Epithelial cell of esophagus (primary cell): ENCODE data around the gene EFS.
"Not testable (repeated sequence)": the region's sequence is repeated elsewhere in the genome, so short reads cannot be mapped to it uniquely, and the experiment has no call there.

ENCODE experiments used
- DNase-seq: peaks from one replicate; pipeline ENCODE4 v3.0.0; 2010; ENCODE audit warnings: low read depth
- H3K4me3 ChIP-seq: 2 replicates; pipeline ENCODE4 v1.5.1; 2011; ENCODE audit warnings: mild to moderate bottlenecking, low read length, control low read depth
- TF ChIP-seq, protein P1 (sequence below): IDR thresholded peaks from 2 replicates; pipeline ENCODE4 v1.5.1; 2011; ENCODE audit warnings: low read depth, mild to moderate bottlenecking, low read length, control low read depth, inconsistent platforms; ENCODE audit not compliant: insufficient read depth; ENCODE audit errors: missing control alignments

The EFS gene

DNA sequence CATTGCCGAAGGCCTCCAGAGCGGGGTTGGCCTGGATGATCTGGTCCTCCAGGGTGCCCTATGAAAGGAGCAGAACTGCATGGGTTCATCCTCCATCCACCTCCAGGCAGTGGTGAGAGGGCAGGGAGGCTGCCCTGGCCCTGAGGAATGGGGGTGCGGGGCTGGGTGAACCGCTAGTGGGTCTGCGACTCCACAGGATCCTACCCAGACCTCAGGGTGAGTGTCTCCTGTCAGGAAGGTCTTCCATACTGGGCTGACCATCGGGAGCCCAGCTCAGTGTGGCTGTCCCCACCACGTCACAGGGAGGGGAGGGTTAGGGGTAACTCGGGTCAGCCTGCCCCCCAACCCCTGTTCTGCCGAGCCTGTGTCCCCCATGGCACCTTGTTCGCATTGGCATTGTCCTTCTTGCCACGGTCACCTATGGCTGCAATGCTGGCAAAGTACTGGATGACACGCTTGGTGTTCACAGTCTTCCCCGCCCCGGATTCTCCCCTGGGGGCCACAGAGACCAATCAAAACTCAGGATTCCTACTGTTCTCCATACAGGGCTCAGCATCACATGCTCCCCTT lies 39.4 kb upstream of the EFS start:
- no peak overlapping the region for H3K4me3 ChIP-seq
- TF ChIP-seq, protein P1, sequence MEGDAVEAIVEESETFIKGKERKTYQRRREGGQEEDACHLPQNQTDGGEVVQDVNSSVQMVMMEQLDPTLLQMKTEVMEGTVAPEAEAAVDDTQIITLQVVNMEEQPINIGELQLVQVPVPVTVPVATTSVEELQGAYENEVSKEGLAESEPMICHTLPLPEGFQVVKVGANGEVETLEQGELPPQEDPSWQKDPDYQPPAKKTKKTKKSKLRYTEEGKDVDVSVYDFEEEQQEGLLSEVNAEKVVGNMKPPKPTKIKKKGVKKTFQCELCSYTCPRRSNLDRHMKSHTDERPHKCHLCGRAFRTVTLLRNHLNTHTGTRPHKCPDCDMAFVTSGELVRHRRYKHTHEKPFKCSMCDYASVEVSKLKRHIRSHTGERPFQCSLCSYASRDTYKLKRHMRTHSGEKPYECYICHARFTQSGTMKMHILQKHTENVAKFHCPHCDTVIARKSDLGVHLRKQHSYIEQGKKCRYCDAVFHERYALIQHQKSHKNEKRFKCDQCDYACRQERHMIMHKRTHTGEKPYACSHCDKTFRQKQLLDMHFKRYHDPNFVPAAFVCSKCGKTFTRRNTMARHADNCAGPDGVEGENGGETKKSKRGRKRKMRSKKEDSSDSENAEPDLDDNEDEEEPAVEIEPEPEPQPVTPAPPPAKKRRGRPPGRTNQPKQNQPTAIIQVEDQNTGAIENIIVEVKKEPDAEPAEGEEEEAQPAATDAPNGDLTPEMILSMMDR = no peak
- no peak for DNase-seq

DNA sequence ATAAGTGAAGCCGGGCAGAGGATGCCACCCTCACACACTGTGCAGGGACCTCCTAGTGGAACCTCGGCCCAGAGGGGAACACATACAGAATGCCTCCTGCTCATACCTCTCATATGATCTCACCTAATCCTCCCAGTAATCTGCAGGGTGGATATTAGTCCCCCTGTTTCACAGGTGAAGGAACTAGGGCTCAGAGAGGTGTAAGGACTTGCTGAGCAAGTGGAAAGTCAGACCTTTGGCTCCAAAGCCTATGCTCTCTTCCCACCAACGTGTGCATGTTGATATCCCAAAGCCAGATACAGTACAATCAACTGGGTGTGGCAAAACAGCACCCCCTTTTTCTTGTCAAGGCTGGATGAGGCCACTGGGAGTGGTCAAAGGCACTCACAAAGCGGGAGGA lies 38.9 kb upstream of the EFS start:
- TF ChIP-seq, protein P1 = no peak
- H3K4me3 ChIP-seq = no peak overlapping the region
- DNase-seq = no peak

DNA sequence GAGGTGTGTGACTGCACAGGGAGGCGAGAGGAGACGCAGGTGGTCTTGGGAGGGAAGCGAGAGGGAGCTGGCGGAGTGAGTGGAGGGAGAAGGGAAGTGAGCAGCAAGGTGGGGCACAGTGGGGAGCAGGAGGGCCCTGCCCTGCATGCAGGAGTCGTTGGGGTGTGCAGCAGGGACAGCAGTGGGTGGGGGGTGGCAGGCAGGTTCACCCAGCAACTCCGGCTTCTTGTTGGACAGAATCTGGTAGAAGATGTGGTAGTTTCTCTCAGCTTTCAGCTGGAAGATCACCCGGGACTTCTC lies 38.1 kb upstream of the EFS start:
- no peak for DNase-seq

DNA sequence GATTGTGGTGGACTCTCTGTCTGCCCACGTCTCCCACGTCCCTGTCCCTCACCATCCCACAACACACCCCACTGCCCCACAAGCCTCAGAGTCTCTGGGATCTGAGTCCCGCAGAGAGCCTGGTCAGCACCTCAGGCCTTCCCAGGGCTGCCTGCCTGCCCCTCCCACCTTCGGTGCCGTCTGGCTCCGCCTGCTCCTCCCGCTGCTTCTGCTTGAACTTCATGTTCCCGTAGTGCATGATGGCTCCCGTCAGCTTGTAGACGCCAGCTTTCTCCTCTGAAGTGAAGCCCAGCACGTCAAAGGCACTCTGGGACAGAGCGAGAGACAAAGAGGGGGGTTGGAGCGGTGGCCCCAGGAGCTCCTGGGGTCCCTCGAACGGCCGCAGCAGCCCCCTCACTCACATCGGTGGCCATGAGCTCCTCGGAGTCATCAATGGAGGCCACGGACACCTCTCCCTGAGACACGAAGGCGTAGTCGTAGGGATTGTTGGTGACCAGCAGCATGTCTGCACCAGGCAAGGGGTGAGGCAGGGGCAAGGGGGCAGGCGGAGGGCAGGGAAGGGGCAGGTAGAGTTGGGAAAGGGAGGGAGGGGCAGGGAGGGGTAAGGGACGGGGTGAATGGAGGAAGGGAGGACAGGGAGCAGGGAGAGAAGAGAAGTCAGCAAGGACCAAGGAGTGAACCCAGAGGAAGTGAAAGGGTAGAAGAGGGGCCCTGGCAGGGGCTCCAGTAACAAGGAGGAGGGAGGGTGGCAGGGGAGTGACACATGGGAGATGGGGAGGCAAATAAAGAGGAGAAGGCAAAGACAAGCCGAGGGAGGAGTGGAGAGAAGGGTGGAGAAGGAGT lies 37.5 kb upstream of the EFS start:
- TF ChIP-seq, protein P1 = no peak
- no peak overlapping the region for H3K4me3 ChIP-seq
- DNase-seq = no peak

More for the DNA sequence above, 38.1 kb upstream of the EFS start:
- no peak overlapping the region for H3K4me3 ChIP-seq
- TF ChIP-seq, protein P1 = no peak

DNA sequence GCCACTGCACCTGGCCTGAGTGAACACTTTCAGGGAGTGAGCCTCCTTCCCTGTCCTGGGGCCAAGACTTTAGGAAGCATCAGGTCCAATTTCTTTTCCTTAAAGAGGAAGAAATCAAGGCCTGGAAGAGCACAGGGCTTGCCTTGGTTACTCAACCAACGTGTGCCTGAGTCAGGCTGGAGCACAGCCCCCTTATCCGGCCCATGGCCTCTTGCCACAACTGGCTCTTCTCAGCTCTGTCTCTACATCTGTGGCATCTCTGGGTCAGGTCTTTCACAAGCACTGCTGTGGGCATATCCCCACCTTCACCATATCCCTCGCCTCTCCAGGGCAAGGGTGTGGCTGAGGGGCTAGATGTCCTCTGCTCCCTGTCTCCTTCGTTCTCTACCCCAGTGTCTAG lies 36.3 kb upstream of the EFS start:
- TF ChIP-seq, protein P1 = no peak
- no peak for DNase-seq
- no peak overlapping the region for H3K4me3 ChIP-seq

DNA sequence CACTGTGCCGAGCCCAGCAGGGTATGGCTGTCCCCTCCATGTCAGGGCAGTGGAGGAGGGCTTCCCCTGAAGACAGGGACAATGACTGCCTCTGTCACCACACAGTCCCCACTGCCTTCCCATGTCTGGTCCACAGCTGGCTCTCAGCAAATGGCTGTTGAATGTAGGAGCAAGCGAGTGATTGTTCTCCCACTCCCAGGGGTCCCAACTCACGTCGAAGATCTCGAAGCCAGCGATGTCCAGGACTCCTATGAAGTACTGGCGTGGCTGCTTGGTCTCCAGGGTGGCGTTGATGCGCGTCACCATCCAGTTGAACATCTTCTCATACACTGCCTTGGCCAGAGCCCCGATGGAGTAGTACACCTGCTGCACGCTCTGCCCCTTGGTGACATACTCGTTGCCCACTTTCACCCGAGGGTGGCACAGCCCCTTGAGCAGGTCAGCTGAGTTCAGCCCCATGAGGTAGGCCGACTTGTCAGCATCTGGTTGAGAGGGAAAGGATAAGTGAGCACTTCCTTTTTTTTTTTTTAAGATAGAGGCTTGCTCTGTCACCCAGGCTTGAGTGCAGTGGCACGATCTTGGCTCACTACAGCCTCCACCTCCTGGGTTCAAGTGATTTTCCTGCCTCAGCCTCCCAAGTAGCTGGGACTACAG lies 35.7 kb upstream of the EFS start:
- not testable (repeated sequence) for DNase-seq, H3K4me3 ChIP-seq

DNA sequence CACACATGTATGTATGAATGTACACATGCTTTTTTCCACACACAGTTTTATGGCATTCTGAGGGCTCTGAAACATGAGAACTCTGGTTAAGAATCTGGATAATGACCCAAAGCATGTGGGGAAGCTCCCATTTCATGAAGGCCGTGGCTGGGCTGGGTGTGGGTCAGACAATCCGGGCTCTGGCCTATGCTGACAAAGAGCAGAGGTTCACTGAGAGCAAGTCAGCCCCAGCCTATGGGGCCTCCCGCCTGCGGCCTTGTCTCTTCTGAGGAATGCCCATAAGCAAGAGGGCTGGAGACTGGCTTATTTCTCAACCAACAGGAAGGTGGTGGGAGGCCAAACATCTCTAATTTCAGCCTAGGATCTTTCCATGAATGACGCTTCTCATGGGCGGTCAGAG lies 34.6 kb upstream of the EFS start:
- TF ChIP-seq, protein P1 = no peak
- H3K4me3 ChIP-seq = no peak overlapping the region
- no peak for DNase-seq
